ENCODE data around the gene SNCB.

- TF ChIP-seq, protein P1, sequence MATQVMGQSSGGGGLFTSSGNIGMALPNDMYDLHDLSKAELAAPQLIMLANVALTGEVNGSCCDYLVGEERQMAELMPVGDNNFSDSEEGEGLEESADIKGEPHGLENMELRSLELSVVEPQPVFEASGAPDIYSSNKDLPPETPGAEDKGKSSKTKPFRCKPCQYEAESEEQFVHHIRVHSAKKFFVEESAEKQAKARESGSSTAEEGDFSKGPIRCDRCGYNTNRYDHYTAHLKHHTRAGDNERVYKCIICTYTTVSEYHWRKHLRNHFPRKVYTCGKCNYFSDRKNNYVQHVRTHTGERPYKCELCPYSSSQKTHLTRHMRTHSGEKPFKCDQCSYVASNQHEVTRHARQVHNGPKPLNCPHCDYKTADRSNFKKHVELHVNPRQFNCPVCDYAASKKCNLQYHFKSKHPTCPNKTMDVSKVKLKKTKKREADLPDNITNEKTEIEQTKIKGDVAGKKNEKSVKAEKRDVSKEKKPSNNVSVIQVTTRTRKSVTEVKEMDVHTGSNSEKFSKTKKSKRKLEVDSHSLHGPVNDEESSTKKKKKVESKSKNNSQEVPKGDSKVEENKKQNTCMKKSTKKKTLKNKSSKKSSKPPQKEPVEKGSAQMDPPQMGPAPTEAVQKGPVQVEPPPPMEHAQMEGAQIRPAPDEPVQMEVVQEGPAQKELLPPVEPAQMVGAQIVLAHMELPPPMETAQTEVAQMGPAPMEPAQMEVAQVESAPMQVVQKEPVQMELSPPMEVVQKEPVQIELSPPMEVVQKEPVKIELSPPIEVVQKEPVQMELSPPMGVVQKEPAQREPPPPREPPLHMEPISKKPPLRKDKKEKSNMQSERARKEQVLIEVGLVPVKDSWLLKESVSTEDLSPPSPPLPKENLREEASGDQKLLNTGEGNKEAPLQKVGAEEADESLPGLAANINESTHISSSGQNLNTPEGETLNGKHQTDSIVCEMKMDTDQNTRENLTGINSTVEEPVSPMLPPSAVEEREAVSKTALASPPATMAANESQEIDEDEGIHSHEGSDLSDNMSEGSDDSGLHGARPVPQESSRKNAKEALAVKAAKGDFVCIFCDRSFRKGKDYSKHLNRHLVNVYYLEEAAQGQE (IDR thresholded peaks at IDR 0.05; ENCODE audit: insufficient read depth in 1 of 2, low read depth in 2 of 2, low read length in 2 of 2) = no peak
- TF ChIP-seq TAF1 (IDR thresholded peaks at IDR 0.05; ENCODE audit: borderline replicate concordance, insufficient read depth, low read length) = no peak
These were observed 6.2 kb downstream of the SNCB start for GRCh38 chr5:176624142-176624541.

All from PFSK-1 (cell line).